WI38 (cell line): ENCODE measurements around the gene OTOG.

Source experiments
- H3K4me3 ChIP-seq: 2 replicates; pipeline ENCODE4 v1.5.1; 2011; ENCODE audit warnings: low read depth, mild to moderate bottlenecking, control low read depth, low read length
- CTCF ChIP-seq: IDR thresholded peaks from 2 replicates; pipeline ENCODE4 v1.5.1; 2012; ENCODE audit warnings: low read depth, mild to moderate bottlenecking, control low read depth, low read length

Gene OTOG

GRCh38 chr11:17519061-17519885 lies 27.8 kb upstream of the OTOG start:
- no peak for TF ChIP-seq CTCF
- H3K4me3 ChIP-seq = no peak overlapping the region

GRCh38 chr11:17521106-17521900 lies 25.8 kb upstream of the OTOG start:
- TF ChIP-seq CTCF = no peak
- H3K4me3 ChIP-seq = no peak overlapping the region

DNA sequence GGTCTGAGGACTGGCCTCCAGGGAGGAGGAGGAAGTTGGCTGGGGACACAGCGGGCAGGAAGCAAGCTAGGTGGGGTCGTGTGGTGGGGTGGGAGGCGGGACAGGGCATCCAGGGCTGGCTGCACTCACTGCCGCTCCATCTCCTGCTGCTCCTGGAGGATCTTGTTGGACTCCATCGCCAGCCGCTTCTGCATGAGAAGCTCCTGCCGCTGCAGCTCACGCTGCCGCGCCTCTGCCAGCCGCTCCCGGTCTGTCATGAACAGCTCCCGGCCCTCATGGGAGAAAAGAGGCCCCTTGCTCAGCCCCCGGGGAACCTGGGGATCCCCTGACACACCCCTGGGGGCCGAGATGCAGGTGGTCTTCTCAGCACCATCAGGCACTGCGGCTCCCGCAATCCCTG lies 24.4 kb upstream of the OTOG start:
- no peak overlapping the region for H3K4me3 ChIP-seq
- TF ChIP-seq CTCF = no peak

GRCh38 chr11:17524221-17524620 lies 22.8 kb upstream of the OTOG start:
- no peak overlapping the region for H3K4me3 ChIP-seq
- TF ChIP-seq CTCF = no peak

GRCh38 chr11:17525570-17525969 lies 21.5 kb upstream of the OTOG start:
- TF ChIP-seq CTCF = no peak
- no peak overlapping the region for H3K4me3 ChIP-seq

DNA sequence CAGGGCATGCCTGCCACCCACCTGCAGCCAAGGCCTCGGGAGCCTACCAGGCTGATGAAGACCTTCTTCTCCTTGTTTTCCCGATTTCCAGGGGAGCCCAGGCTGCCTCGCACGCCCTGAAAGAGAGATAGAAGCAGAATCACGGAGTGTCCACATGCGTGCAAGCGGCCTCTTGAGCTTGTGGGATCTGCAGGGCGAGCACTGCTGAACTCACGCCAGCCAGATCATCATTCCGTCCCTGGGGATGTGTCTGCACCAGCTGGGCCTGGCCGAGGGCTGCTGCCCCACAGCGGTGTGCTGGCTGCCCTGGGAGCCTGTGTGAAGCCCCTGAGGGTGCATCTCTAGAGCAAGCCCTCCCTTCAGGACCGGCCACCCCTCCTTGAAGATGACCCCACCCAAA lies 20.7 kb upstream of the OTOG start:
- TF ChIP-seq CTCF = no peak
- H3K4me3 ChIP-seq = no peak overlapping the region
